HG02852 (cell line): ENCODE results near the gene ZNF740.
"Not testable (repeated sequence)": the region's sequence is repeated elsewhere in the genome, so short reads cannot be mapped to it uniquely, and the experiment has no call there.

ENCODE experiments used
- ATAC-seq: cut with Tn5 transposase; IDR thresholded peaks from one replicate; pipeline ENCODE4 v1.9.1; 2021; ENCODE audit warnings: mild to moderate bottlenecking, moderate library complexity; ENCODE audit not compliant: unreplicated experiment

Gene ZNF740

DNA sequence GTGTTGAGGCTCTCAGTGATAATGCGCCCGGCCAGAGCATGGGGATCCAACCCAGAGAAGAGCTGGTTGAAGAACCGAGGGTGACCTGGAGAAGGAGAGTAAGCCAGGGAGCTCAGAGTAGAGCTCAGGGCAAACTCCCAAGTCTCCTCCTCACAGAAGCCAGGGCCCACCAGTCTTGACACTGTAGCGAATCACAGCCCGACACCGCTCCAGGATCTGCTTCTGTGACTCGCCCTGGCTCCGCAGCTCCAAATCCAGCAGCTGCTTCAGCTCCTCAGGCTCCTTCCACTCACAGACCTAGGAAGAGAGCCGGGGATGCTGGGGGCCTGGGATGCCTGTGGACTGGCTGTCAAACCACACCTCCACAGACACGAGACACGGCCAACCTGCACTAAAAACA lies 8.2 kb upstream of the ZNF740 start:
- no peak for ATAC-seq

DNA sequence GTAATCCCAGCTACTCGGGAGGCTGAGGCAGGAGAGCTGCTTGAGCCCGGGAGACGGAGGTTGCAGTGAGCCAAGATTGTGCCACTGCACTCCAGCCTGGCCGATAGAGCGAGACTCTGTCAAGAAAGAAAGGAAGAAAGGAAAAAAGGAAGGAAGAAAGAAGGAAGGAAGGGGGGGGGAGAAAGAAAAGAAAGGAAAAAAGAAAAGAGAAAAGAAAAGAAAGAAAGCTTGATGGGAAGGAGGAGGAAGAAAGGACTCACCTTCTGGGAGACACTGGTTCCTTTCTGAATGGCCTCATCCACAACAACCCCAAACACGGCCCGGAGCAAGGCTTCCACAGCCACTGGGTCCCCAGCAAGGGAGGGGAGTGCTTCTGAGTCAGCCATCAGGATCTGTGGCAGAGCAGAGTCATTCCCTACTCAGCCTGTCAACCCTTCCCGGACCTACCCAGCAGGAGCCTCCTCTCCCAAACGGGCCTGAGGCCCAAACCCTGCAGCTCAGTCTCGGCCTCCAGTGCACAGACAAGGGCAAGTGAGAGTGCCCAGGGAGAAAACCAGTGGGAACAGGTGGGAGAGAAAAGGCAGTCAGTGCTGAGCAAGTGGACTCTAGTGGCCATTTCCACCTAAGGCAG lies 7.3 kb upstream of the ZNF740 start:
- ATAC-seq, result no peak

GRCh38 chr12:53174881-53175491 lies 5.5 kb upstream of the ZNF740 start:
- ATAC-seq, result no peak

GRCh38 chr12:53176750-53177149 lies 3.8 kb upstream of the ZNF740 start:
- ATAC-seq, result no peak

DNA sequence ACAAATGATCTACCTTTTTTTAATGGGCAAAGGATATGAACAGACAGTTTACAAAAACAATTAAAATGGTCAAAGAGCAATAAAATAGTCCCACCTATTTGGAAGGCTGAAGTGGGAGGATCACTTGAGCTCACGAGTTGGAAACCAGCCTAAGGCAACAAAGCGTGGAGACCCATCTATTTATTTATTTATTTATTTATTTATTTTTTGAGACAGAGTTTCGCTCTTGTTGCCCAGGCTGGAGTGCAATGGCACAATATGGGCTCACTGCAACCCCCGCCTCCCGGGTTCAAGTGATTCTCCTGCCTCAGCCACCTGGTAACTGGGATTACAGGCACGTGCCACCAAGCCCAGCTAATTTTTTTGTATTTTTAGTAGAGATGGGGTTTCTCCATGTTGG lies 3.1 kb upstream of the ZNF740 start:
- ATAC-seq, result not testable (repeated sequence)

GRCh38 chr12:53178803-53179202 lies 1.7 kb upstream of the ZNF740 start:
- not testable (repeated sequence) for ATAC-seq

GRCh38 chr12:53179687-53180219 lies 769 bp upstream of the ZNF740 start:
- peak; percentile 15 for ATAC-seq

GRCh38 chr12:53180931-53181645 lies 566 bp downstream of the ZNF740 start:
- ATAC-seq, result peak; percentile 50

GRCh38 chr12:53181935-53182334 lies 1.4 kb downstream of the ZNF740 start:
- no peak for ATAC-seq

GRCh38 chr12:53182903-53183302 lies 2.4 kb downstream of the ZNF740 start:
- no peak for ATAC-seq

DNA sequence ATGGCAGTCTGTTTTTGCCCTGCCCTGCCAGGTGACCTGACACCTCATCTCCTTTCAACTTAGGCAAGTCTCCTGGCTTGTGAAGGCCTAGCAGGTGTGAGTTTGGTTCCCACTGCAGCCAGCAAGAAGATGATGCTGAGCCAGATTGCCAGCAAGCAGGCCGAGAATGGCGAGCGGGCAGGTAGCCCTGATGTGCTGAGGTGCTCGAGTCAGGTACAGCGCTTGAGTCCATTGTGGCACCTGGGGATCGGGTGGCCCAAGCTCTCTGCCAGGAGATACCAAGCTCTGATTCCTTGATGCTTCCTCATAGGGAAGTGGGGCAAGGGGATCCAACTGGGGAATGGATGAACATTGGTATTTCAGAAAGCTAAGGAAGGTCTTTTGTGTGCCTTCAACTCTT lies 4.3 kb downstream of the ZNF740 start:
- no peak for ATAC-seq

- no peak for ATAC-seq
Measured at GRCh38 chr12:53185582-53186153, 5.1 kb downstream of the ZNF740 start.

DNA sequence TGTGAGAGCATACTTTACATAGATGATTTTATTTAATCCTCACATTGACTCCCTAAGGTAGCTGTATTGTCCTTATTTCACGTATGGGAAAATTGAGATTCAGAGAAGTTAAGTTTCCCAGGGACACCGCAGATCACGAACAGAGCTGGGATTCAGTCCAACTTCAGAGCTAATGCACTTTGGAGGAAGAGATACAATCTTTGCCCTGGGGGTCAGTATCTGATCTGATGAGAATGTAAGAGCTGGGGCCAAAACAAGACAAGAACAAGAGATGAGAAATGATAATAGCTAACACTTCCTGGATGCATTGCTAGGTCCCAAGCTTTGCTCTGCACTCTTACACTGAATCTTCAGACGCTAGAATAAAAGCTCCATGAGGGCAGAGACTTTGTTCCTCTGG lies 6.2 kb downstream of the ZNF740 start:
- ATAC-seq, result no peak

GRCh38 chr12:53187145-53187899 lies 6.8 kb downstream of the ZNF740 start:
- ATAC-seq, result no peak

GRCh38 chr12:53190108-53190729 lies 9.7 kb downstream of the ZNF740 start:
- ATAC-seq, result no peak

DNA sequence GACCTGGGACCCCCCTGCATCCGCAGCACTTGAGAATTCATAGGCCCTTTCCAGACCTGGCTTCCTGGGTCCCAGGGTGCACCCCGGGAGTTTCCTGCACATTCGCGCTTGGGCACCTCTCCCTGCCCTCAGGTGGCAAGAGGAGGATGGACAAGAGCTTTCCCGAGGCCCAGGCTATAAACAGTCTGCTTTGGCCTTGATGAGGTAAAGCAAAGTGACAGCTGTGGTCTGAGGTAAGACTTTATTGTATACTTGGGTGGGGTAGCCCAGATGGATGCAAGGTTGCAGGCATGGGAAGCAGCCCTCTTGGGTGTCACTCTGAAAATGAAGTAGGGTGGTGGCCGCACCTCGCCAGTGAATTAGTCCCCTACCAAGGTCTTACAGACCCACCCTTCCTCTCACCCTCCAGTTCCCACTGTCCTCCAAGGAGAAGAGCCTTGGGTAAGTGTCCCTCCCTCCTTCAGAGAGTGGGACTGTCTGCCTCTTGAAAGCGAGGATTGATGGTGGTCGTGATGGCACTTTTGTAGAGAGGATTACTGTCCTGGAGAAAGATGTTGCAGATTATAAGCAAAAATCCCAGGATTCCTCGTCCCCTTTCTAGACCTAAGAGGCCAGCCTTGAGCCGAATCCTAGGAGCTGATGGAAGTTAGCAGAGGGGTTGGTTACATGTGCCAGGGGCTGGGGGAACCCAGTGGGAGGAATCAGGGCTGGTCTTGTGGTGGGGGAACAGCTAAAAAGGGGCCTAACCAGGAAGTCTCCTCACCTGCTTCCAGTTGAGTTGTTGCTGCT lies 10.8 kb downstream of the ZNF740 start:
- ATAC-seq, result no peak

- no peak for ATAC-seq
Measured at GRCh38 chr12:53191885-53192530, 11.5 kb downstream of the ZNF740 start.

DNA sequence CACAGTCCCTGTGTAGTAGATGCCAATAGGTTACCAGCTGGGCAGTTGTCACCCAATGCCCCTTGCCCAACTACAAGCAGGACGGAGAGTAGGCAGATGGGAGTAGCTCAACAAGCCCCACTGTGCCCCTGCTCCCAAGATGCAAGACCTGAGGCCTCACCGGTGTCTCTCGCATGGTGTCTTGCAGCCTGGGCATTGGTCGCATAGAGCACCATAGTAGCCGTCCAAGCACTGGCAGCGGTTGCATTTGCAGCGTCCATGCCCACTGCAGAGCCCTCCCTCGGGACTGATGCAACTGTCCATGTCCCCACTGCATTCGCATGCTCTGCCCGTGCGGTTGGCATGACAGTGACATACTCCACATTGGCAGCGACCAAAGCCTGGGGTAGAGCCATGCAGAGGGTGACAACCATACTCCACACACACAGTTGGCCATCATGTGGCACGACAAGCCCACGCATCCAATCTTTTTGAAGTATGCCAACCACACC lies 12.1 kb downstream of the ZNF740 start:
- ATAC-seq, result no peak

GRCh38 chr12:53193040-53193439 lies 12.5 kb downstream of the ZNF740 start:
- ATAC-seq, result no peak
